DND-41 (cell line): ENCODE measurements around the gene SPRYD3.

Experiments
- EZH2 ChIP-seq: IDR thresholded peaks from 3 replicates; pipeline ENCODE4 v1.6.1; 2012; ENCODE audit warnings: borderline replicate concordance, low read depth, mild to moderate bottlenecking, moderate library complexity, low read length, inconsistent platforms; ENCODE audit not compliant: severe bottlenecking
- TF ChIP-seq, protein P1 (sequence below): IDR thresholded peaks from 2 replicates; pipeline ENCODE4 v1.5.1; 2012; ENCODE audit warnings: borderline replicate concordance, low read length, moderate library complexity, mild to moderate bottlenecking; ENCODE audit not compliant: poor library complexity, severe bottlenecking; ENCODE audit errors: extremely low read depth

DNA sequence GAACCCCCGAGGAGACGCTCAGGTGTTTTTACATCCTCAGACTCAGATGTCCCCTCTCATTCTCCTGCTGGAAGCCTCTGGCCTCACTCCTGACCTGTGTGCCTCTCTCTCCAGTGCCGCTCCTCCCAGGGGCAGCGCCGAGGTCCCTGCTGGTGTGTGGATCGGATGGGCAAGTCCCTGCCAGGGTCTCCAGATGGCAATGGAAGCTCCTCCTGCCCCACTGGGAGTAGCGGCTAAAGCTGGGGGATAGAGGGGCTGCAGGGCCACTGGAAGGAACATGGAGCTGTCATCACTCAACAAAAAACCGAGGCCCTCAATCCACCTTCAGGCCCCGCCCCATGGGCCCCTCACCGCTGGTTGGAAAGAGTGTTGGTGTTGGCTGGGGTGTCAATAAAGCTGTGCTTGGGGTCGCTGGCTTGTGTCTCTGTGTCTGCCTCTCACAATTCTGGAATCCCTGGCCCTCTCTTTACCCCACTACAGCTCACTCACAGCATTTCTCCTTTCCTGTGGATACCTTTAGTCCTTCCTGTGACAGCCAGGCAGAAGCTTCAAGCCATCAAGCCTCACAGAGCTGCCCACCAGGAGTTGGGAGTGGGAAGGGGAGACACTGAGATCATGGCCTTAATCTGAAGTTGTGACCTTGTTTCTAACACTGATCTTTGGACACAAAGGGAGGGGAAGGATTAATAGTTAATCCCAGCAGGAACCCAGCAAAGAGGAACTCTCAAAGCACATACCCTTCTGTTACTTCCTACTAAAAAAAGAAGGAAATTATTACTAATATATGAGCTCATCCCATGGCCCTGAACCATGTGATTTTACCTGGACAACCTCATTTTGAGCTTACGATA lies 23.0 kb upstream of the SPRYD3 start:
- TF ChIP-seq, protein P1, sequence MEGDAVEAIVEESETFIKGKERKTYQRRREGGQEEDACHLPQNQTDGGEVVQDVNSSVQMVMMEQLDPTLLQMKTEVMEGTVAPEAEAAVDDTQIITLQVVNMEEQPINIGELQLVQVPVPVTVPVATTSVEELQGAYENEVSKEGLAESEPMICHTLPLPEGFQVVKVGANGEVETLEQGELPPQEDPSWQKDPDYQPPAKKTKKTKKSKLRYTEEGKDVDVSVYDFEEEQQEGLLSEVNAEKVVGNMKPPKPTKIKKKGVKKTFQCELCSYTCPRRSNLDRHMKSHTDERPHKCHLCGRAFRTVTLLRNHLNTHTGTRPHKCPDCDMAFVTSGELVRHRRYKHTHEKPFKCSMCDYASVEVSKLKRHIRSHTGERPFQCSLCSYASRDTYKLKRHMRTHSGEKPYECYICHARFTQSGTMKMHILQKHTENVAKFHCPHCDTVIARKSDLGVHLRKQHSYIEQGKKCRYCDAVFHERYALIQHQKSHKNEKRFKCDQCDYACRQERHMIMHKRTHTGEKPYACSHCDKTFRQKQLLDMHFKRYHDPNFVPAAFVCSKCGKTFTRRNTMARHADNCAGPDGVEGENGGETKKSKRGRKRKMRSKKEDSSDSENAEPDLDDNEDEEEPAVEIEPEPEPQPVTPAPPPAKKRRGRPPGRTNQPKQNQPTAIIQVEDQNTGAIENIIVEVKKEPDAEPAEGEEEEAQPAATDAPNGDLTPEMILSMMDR, result no peak
- no peak for TF ChIP-seq EZH2
